Mesothelial cell of epicardium (in vitro differentiated cells): ENCODE results near the gene DNAJC1. TPM values are rescaled to one million over a fixed set of nuclear protein-coding genes. Genes with fewer than 3 reads are reported as not detected.

Experiments used
- DNase-seq, 2 experiments: peaks; one replicate each; pipeline ENCODE4 v3.0.0; 2021; ENCODE audit warnings: low spot score in 2 of 2; ENCODE audit not compliant: unreplicated experiment in 2 of 2
- H3K27ac Mint-ChIP-seq: 2 replicates; pipeline ENCODE4 v1.8.0; 2021; ENCODE audit warnings: mixed read lengths
- H3K27me3 Mint-ChIP-seq: 2 replicates; pipeline ENCODE4 v1.8.0; 2021; ENCODE audit warnings: low read depth, mixed read lengths
- H3K36me3 Mint-ChIP-seq: 2 replicates; pipeline ENCODE4 v1.8.0; 2021; ENCODE audit warnings: mixed read lengths
- H3K4me1 Mint-ChIP-seq: 2 replicates; pipeline ENCODE4 v1.8.0; 2021; ENCODE audit warnings: mixed read lengths
- H3K4me3 Mint-ChIP-seq: 2 replicates; pipeline ENCODE4 v1.8.0; 2021; ENCODE audit warnings: mild to moderate bottlenecking, moderate library complexity, mixed read lengths
- H3K9me3 Mint-ChIP-seq: 2 replicates; pipeline ENCODE4 v1.8.0; 2021; ENCODE audit warnings: mixed read lengths
- total RNA-seq: library from RNA; stranded (reverse); gene quantifications from 3 replicates; pipeline ENCODE4 v1.2.1, GENCODE V29; 2021
- TF ChIP-seq, protein P1 (sequence below): fragments of 200-600 bp; sonication (generic); IDR thresholded peaks from one replicate; pipeline ENCODE4 v1.5.0; 2021; ENCODE audit warnings: antibody characterized with exemption; ENCODE audit not compliant: unreplicated experiment

The DNAJC1 gene
- total RNA-seq, 1 donor from 2014 or later, result 27.2 TPM

DNA sequence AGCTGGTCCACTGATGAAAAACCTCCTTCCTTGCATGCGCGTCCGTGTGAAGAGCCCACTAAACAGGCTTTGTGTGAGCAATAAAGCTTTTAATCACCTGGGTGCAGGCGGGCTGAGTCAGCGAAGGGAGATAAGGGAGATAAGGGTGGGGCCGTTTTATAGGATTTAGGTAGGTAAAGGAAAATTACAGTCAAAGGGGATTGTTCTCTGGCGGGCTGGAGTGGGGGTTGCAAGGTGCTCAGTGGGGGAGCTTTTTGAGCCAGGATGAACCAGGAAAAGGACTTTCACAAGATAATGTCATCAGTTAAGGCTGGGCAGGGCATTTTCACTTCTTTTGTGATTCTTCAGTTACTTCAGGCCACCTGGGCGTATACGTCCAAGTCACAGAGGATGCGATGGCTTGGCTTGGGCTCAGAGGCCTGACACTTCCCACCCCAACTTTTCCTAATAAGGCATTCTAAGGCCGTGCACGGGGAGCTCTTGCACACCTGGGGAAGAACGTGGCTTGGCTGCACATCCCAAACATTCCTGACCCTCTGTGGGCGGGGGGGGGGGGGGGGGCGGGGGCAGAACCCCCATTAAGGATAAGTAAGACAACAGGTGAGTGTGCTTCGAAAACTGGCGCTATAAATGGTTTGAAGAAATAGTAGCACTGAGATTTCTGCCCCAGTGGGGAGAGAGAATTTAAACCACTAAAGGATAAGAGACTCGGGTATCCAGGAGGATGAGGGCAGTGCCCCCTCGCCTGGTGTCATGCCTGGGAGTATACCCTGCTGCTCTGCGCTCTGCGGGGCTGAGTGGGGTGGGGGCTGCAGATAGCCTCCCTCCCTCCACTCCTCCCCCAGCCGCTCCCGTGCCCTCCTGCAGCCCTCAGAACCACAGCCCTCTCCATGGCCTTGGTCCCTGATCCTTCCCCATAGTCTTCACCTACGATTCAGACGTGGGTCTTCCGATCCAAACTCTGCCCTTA is 251.9 kb downstream of the DNAJC1 start:
- H3K9me3 Mint-ChIP-seq, result no peaks in the 10 kb centered on the region
- no peaks in the 10 kb centered on the region for H3K27me3 Mint-ChIP-seq
- H3K4me1 Mint-ChIP-seq, result peaks cover 65% of the 10 kb centered on the region
- peak overlapping the region; percentile 22 for H3K27ac Mint-ChIP-seq
- DNase-seq, result no peak
- H3K4me3 Mint-ChIP-seq, result no peak overlapping the region
- H3K36me3 Mint-ChIP-seq, result peaks cover 9% of the 10 kb centered on the region
- TF ChIP-seq, protein P1, sequence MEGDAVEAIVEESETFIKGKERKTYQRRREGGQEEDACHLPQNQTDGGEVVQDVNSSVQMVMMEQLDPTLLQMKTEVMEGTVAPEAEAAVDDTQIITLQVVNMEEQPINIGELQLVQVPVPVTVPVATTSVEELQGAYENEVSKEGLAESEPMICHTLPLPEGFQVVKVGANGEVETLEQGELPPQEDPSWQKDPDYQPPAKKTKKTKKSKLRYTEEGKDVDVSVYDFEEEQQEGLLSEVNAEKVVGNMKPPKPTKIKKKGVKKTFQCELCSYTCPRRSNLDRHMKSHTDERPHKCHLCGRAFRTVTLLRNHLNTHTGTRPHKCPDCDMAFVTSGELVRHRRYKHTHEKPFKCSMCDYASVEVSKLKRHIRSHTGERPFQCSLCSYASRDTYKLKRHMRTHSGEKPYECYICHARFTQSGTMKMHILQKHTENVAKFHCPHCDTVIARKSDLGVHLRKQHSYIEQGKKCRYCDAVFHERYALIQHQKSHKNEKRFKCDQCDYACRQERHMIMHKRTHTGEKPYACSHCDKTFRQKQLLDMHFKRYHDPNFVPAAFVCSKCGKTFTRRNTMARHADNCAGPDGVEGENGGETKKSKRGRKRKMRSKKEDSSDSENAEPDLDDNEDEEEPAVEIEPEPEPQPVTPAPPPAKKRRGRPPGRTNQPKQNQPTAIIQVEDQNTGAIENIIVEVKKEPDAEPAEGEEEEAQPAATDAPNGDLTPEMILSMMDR, result no peak

DNA sequence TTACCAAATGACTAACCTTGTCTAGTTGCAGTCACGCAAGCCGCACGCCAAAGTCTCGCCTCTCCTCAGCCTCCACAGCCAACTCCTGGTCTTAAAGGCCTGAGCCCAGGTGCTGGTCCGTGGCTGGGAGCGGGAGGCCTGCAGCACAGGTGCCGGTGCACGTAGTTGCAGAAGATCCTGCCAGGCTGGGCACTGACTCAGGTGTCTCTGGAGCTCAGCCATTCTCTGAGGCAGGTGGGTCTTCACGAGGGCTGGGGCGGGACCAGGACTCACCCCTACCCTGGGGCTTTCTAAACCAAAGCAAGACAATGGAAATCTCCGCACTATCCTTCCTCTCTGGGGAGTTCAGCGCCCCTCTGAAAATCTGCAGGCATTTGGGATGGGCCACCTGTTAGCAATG is 253.1 kb downstream of the DNAJC1 start:
- Mint-ChIP-seq H3K4me3 (no peak overlapping the region), H3K4me1 (peaks cover 59% of the 10 kb centered on the region)
- TF ChIP-seq, protein P1, result no peak

DNA sequence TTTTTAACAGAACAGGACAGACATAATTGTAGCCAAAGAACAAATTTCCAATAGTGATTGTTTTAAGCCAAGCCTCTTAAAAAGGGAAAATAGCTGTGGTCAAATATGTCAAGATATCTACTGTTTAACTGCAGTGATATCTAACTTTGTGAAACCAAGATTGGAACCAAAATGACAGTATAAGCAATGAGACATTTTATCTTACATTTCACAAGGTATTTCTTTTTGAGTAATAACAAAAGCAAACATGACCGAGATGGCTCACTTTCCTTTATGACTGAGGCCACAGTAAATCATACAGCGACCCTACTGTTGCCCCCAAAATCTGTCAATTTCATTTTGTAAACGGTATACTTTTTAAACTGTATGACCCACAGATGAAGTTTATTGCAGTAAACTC is 253.7 kb downstream of the DNAJC1 start:
- H3K9me3 Mint-ChIP-seq, result no peaks in the 10 kb centered on the region
- no peaks in the 10 kb centered on the region for H3K27me3 Mint-ChIP-seq
- H3K4me1 Mint-ChIP-seq, result peaks cover 58% of the 10 kb centered on the region

More for the DNA sequence above, 253.1 kb downstream of the DNAJC1 start:
- no peaks in the 10 kb centered on the region for H3K9me3 Mint-ChIP-seq
- DNase-seq, result no peak
- peaks cover 14% of the 10 kb centered on the region for H3K36me3 Mint-ChIP-seq
- H3K27me3 Mint-ChIP-seq, result no peaks in the 10 kb centered on the region
- H3K27ac Mint-ChIP-seq, result peak overlapping the region; percentile 85

DNA sequence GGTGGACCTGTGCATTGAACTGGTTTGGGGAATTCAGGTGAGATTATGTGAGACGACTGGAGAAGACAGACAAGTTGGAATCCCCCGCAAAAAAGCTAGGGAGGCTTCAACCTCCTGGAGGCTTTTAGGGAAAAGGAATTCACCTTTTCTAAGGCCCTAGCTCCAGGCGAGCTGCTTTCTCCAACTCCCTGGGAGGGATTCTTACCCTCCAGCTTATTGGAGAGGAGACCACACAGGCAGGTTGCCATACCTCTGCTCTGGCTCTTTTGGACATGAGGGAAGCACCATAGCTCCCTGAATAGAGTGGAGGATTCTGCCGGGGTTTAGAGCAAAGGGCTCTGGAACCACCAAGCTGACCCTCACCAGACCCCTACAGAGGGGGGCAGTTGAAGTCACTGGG is 255.7 kb downstream of the DNAJC1 start:
- TF ChIP-seq, protein P1, result no peak
- Mint-ChIP-seq H3K27me3 (no peaks in the 10 kb centered on the region), H3K36me3 (peaks cover 14% of the 10 kb centered on the region), H3K27ac (no peak overlapping the region), H3K9me3 (no peaks in the 10 kb centered on the region), H3K4me3 (no peak overlapping the region), H3K4me1 (peaks cover 59% of the 10 kb centered on the region)
- no peak for DNase-seq

More for the DNA sequence above, 253.7 kb downstream of the DNAJC1 start:
- DNase-seq, result no peak
- H3K36me3 Mint-ChIP-seq, result peaks cover 14% of the 10 kb centered on the region
- no peak overlapping the region for H3K4me3 Mint-ChIP-seq
- TF ChIP-seq, protein P1, result no peak
- peak overlapping the region; percentile 85 for H3K27ac Mint-ChIP-seq

DNA sequence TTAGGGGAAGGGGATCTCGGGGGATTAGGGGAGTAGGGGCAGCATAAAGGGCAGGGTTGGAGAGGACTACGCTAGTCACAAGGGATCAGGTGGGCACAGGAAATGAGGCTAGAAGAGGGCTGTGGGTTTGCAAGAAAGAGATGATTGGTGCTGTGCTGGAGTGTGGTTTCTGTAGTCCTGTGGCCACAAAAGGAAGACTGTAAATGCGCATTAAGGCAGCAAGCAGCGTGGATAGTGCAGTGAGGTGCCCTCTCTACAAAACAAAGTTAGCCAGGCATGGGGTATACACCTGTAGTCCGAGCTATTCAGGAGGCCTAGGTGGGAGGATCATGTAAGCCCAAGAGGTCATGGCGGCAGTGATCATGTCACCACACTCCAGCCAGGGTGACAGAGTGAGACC is 257.4 kb downstream of the DNAJC1 start:
- TF ChIP-seq, protein P1, result no peak
- H3K4me1 Mint-ChIP-seq, result peaks cover 48% of the 10 kb centered on the region
- no peak overlapping the region for H3K4me3 Mint-ChIP-seq
- H3K27me3 Mint-ChIP-seq, result no peaks in the 10 kb centered on the region
- DNase-seq, result no peak
- peaks cover 14% of the 10 kb centered on the region for H3K36me3 Mint-ChIP-seq
- H3K27ac Mint-ChIP-seq, result no peak overlapping the region
- no peaks in the 10 kb centered on the region for H3K9me3 Mint-ChIP-seq
